Muscle of arm (tissue), 12 donors: ENCODE measurements around the gene KRT36. TPM values are rescaled to one million over a fixed set of nuclear protein-coding genes. Genes with fewer than 3 reads are reported as not detected.

Experiments
- DNase-seq: peaks from one replicate; pipeline ENCODE4 v3.0.0-alpha.2; 2013
- polyA plus RNA-seq, 12 donors: library from polyadenylated mRNA; unstranded; fragments of 120-200 nt; gene quantifications; one replicate each; pipeline ENCODE4 v1.2.1, GENCODE V29; 2013; ENCODE audit not compliant: insufficient read length in 12 of 12

Gene KRT36
- polyA plus RNA-seq, 12 donors: 0.23 TPM; not detected in 11

DNA sequence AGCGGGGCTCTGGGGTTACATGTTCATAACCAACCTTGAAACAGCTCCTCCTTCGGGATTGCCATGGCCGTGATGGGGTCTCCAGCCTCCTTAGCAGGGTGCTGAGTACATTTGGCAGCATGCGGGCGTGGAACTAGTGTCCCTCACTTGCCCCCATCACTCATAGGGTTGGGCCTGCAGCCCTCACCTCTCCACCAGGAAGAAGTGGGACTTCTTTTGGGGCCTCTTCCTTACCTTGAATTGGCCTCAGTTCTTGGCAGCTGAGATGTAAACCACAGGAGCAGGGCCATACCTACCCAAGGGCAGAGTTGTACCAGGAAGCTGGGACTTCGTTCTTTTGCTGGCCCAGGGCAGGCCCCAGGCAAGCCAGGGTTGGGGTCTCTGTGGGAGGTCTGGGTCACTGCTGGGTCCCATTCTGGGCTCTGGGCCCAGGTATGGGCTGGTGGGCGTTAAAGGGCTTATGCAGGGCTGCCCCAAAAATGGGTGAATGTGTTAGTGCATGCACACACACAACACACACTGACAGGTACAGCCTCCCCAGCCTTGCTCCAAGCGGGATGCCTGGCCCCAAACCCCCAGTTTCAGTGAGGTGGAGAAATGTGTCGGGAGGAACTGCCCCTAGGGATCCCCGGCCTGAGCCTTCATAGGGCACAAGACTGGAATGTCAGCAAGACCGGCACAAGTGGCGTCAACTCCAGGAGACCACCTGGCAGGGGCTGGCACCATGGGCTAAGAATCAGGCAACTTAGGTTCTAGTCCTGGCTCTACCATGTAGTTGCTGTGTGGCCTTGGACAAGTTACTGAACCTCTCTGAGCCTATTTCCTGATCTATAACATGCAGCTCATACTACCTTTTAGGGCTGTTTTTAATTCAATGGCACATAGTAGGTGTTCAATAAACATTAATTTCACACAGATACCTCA, 32.9 kb upstream of the KRT36 start:
- no peak for DNase-seq

DNA sequence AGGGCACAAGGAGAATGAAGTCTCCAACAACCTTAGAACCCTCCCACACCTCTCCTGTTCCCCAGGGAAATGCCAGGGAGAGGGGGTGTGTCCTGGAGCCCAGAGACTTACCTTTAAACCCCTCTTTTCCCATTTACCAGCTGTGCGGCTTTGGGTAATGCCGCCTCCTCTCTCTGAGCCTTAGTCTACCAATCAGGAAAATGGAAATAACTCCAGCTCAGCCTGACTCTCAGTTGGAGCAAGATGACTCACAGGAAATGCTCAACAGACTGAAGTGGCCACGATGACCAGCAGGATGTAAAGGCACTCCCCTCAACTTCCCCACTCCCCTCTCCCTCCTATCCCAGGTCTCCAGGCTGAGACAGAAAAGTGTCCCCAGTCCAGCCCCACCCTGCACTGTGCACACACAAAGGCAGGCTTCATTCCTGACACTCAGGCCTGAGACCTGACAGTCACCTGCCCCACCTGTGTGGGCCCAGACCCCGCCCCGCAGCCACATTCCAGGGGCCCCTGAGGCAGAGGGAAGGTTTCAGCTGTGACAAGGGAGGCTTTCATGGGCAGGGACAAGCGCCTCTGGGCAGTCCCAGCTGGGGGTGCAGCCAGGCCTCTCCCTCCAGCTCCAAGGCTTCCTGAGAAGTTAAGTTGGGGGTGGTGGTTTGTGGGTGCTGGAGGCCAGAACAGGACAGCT, 32.0 kb upstream of the KRT36 start:
- DNase-seq: no peak

DNA sequence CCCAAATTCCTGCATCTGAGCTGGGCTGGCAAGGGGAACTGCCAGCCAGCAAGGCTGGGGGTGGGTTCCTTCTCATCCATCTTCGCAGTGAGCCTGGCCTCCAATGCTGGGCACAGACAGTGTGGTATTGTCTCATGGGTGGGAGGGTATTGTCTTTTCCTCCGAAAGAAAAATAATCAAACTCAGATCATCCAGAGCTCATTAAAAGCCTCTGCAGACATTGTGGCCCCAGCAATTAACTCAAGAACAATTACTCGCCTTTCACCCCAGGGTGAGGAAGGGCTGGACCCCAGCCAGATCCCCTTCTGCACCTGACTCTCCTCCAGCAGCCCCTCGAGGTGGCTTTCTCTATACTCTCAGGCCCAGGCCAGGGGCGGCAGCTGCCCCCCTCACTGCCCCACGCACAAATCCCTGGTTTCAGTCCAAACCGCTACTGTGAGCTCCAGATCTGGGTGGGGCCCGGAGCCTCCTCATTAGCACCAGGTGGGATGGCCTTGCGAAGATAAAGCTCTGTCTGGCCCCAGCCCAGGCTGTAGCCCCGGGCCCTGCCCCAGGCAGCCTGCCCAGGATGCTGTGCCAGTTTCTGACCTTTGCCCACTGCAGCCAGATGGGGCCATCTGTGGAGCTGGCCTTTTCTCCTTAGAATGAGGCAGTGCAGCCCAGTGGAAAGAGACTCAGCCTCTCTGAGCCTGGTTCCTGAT, 31.3 kb upstream of the KRT36 start:
- no peak for DNase-seq

DNA sequence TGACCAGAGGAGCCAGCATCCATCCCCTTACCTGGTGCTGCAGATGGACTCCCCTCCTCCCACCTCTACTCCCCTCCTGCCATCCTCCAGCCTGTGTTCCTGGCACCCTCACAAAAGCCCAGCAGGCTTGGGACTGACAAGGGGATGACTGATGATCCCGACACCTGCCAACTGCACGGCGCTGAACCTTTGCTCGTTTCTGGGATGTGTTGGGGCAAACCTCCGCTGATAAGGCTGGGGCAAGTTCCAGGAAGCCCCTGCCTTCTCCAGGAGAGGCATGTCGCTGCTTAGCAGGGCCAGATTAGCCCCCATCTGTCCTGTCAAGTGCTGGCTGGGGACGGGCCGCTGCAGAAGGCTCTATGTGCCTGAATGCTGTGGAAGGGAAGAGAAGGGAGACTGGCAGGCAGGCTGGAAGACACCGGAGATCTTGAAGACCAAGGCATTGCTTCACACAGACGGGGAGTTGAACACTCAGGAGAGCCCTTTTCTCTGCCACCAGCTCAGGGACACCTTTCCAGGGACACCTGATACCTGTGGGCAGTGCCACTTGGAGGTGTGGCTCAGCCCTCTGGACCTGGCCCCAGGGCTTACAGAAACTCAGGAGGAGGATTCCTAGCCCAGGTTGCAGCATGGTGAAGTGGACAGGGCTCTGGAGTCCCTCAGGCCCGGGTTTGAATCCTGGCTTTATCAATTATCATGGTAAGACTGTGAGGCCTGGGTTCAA, 30.0 kb upstream of the KRT36 start:
- DNase-seq: no peak

DNA sequence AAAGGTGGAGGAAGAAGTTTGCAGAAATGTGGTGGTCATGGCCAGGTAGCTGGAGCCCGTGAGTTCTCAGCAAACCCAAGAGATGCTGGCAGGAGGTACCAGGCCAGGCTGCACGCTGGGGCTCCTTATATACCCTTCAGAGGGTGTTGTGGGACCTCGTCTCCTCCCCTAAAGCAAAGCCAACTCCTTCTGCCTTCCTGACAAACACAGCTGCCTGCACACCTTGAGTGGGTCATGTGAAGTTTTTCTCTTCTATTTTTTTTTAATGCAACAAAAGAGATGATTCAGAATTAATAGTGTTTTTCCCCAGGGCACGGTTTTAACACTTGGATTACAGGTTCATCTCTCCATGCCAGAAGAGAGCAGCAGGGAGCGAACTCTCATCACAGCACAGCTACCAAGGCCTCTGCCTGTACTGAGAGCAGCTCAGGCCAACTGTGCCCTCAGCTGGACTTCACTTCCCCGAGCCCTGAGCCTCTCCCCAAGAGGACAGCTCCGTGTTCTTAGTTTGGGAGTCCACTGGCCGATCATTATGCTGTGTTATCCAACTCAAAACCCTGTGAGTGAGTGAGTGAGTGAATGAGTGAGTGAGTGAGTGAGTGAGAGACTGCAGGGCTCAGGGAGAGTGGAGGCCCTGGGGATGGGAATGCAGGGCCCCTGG, 29.2 kb upstream of the KRT36 start, which contains the start of gene KRT15:
TSS of gene KRT15 (minus strand) at position 102 of the 661 bp plus-strand sequence. CDS start at position 39, 63 bp downstream.
- DNase-seq: no peak

DNA sequence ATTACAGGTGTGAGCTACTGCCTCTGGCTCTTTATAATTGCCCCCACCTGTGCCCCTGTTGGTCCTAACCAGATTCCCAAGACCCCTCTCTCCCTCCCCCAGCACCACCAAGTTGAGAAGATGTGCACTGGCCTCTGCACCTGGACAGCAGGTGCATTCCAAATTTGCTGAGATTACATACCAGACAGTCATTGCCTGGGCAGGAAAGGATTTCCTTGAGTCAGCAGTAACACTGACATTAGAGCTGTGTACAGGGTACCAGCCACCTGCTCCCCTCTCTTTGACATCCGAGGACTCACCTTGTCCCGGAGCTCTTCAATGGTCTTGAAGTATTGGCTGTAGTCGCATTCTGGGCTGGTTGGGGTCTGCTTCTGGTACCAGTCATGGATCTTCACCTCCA, 28.3 kb upstream of the KRT36 start:
- no peak for DNase-seq

DNA sequence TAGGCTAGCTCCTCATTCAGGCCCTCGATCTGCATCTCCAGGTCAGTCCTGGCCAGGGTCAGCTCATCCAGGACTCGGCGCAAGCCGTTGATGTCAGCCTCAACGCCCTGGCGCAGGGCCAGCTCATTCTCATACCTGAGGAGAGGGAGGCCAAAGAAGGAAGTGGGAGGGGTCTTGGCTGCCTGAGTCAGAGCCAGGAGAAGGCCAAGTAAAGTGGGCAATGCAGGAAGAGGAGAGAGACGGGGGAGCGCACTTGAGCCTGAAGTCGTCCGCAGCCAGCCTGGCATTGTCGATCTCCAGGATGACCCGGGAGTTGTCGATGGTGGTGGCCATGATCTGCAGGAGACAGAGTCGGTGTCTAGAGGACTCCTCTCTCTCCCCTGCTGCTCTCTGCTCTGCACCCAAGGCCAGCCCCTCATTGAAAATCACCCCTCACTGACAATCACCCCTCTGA, 27.1 kb upstream of the KRT36 start:
- DNase-seq: no peak

DNA sequence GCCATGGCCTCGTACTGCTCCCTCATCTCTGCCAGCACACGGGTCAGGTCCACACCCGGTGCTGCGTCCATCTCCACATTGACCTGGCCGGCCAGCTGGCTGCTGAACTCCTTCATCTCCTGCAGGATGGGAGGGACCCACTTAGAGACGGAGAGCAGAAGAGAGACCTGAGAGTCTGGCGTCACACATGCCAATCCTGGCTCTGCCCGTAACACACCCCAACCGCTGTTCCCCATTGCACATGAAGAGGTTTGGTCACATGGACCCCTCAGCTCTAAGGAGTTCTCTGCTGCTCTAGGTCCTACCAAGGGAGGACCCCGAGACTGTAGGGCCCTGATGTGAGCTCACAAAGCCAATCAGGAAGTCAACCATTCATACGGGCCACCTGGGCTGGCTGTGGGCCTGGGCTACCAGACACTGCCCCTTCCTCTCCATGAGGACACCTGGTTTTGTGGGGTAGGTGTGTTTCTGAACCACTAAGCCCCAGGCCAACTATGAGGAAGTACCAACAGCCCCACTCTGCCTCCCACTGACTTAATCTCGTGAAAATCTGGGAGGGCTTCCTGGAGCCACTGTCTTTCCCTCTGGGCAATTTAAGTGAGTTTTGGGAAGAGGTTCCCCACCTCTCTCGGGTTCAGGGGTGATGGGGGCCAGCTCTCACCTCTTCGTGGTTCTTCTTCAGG, 26.6 kb upstream of the KRT36 start:
- no peak for DNase-seq

DNA sequence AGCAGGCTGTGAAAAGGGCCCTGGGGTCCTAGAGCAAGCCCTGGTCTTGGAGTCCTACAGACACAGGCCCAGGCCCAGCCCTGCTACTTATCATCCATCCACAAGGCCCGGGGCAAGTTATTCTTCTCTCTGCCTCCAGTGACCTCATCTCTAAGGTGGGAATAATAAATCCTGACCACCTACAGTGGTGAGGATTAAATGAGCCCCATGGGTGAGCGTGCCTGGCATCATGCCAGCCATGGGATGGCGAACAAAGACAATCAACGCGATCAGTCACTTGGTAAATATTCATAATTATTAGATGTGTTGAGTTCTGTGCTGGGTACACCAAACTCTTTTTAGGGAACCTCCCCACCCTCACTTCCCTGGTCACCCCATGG, 23.4 kb upstream of the KRT36 start:
- no peak for DNase-seq

DNA sequence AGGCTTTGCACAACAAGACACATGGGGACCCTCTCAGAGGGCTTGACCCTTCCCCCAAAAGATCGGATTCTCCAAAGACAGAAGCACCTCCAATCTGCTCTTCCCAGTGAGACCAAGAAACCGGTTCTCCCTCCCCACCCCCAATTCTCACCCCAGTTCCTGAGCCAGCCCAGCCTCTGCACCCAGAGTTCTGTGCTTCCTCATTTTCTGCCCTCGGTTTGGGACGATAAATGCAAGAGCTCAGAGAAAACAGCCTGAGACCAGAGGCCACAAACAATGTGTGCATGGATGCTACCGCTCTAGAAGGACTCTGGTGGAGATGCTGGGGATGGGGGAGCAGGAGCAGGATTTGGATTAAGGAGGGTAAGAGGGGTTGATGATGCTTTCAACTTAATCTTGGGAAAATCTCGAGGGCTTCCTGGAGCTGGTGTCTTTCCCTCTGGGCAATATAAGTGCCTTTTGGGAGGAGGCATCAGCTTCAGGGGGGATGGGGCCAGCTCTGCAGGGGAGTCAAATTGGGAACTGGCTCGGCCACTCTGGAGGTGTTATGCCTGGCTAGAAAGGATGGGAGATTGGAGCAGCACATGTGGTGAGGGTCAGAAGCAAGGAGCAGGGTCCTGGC, 22.9 kb upstream of the KRT36 start:
- no peak for DNase-seq

DNA sequence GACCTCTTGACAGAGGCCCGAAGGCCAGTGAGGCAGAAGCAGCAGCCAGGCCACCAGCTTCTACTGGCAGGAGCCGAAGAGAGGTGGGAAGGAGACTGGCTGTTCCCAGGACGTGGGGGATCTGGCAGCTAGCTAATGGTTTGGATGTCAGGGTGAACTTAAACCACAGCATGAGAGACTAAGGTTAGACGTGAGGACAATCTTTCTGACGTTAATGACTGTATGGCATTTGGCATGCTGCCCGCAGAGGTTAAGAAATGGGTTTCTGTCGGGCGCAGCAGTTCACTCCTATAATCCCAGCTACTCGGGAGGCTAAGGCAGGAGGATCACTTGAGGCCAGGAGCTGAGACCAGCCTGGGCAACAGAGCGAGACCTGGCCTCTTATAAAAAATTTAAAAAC, 22.0 kb upstream of the KRT36 start:
- no peak for DNase-seq

DNA sequence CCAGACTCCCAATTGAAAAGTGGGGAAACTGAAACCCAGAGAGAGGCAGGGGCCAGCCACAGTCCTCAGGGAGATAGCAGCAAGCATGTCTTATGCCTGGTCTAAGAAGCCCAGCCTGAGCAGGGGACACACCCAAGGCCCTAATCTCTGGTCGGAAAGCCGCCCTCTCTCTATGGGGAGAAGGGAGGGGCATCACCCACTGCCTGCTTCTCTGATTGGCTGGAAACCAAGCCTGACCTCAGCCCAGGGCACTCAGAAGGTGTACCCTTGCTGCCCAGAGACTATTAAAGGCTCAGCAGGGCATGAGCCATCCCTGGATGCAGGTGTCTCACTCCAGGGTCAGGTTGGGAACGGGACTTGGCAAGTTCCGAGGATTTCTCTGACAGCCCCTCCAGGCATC, 21.4 kb upstream of the KRT36 start:
- DNase-seq: no peak

DNA sequence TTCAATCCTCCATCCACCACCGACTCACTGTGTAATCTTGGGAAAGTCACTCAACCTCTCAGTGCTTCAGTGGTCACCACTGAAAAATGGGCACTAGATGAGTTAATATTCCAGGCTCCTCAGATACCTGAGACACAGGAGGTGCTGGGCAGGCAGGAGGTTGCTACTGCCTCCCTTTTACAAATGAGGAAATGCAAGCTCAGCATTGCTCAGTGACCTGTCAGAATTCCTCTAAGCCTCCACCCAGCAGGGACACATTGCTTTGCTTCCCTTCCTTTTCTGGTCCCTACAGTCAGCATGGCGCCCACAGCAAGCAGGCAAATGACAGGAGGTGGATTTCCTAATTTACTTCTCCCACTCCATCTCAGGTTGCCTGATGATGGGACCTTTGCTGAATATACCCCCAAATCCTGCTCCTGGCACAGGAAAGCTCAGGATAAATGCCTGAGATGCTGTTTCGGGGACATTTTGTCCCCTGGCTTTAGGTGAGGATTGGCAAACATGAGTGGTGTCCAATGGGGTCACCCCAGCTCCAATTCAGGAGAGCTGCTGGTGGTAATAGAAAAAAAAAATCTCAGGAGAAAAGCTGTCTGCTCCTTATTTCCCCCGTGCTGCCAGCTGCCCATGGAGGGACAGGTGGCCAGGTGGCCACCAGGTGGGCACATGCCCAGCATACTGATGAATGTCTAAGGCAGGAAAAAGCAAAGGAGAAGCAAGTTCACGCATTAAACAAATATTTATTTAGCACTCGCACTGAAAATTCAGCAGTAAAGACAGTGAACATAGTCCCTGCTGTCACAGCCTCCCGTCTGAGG, 20.7 kb upstream of the KRT36 start:
- DNase-seq: no peak

DNA sequence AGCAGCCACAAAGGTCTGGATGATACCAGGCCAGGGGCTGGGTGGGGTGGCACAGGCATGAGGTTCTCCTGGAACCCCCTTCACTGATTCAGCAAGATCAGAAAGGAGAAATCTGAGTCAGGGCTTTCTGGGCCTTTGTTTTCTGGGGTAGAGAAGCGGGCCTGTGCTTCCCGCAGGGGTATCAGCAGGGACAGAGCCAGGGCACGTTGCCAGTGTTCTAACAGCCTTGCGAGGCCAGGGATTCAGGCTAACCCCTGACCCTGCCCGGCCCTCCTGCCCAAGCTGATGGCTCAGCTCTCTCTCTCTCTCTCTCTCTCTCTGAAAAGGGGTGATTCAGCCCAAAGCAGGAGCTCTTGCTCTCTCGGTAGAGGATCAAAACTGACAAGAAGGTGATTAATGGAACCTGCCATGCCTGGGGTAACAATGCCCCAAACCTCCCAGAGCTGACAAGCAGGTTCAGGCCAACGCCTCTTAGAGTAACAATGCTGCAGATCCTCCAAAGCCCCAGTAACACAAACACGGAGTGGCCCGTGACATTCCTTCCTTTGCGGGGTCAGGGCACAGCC, 17.7 kb upstream of the KRT36 start:
- no peak for DNase-seq

DNA sequence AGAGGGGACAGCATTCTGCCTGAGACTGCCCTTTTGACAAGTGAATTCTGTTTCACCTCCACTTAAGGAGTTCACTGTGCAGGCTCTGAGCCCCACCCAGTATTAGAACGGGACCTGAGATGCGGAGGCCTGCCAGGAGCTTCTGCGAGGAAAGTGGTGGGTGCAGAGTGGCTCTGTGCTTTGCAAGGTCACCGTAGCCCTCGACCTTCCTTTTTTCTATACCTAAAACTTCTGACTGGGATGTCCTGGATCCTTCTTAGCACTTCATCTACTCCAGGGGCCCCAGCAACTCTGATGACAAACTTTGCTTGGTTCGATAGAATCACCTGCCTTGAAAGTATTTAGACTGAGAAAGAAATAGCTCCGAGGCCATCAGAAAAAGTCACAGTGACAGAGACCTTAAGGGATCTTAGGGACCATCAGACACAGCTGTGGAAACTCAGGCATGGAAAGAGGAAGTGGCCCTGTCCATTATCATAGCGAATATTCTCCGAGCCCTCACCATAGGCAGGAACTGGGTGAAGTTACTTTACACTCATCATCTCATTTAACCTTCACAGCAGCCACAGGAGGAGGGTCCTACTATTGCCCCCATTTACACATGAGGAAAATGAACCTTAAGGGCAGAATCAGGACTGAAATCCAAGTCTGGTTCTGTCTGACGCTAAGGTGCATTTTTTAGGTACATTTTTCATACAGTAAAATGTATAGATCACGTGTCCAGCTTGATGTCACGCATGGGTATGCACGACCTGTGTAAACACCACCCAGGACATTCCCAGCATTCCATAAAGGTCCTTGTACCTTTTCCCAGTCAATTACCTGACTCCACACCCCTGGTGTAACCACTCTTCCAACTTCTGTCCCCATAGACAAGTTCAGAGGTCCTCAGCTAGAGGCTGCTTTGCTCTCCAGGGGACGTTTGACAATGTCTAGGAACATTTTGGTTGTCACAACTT, 16.4 kb upstream of the KRT36 start:
- DNase-seq: no peak

DNA sequence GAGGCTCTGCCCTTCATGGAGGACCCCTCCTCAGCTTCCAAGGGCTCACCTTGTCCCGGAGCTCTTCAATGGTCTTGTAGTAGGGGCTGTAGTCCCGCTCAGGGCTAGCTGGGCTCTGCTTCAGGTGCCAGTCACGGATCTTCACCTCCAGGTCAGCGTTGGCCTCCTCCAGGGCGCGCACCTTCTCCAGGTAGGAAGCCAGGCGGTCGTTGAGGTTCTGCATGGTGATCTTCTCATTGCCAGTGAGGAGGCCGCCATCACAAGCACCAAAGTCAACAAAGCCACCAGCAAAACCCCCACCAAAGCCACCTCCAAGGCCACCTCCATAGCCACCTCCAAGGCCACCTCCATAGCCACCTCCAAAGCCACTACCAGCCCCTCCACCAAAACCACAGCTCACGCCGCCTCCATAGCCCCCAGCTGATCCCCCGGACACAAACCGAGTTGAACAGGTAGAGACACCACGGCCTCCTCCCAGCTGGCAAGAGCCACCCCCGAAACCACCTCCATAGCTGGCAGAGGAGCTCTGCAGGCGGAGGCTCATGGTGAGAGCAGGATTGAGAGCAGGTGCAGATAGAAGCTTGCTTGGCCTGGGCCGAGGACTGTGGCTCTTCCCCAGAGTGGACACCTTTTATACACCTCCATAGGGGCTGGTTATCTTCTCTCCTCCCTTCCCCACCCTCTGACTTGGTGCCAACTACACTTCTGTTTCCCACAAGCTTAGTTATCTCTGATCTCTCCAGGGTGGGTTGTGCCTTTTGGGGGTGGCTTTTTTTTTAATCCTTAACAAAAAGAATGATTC, 15.5 kb upstream of the KRT36 start, which contains the start of gene KRT13:
TSS of gene KRT13 (minus strand) at position 606 of the 802 bp plus-strand sequence. CDS start at position 544, 62 bp downstream.
- DNase-seq: no peak
